ENCODE results near the gene CTNNB1. TPM values are rescaled to one million over a fixed set of nuclear protein-coding genes. Genes with fewer than 3 reads are reported as not detected.
A peak's percentile ranks its signal among the peaks of the same experiment; 100 is the strongest.

The CTNNB1 gene
- total and polyA plus RNA-seq, 2 experiments from 2014 or later = 89.4 to 566 TPM

GRCh38 chr3:41196499-41197410 lies 2.5 kb upstream of the CTNNB1 start (continued):
- TF ChIP-seq CREB1 (CRISPR knock-in tag; IDR thresholded peaks at IDR 0.05; ENCODE audit: low read depth) = no peak
- TF ChIP-seq ETS1 (IDR thresholded peaks at IDR 0.05) = no peak
- no peak for TF ChIP-seq NANOG (IDR thresholded peaks at IDR 0.05; ENCODE audit: borderline replicate concordance)
- no peak for TF ChIP-seq POLR2AphosphoS5 (IDR thresholded peaks at IDR 0.05; ENCODE audit: low read depth)

DNA sequence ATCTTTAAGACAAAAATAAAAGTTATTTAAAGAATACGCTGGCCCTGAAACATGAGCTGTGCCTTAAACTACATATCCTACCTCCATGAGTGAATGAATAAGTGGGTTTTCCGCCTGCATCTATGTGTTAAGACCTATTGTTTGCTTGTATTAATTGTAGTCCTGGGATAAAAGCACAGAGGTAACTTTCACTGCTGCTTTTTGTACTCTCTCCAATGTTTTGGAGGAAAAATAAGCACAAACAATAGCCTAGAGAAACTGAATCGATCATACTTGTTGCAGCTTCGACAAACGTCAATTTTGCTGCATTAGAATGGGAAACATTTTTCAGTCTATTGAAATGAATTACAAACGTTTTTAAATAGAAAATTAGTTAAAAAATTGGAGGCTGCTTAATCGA lies 1.3 kb upstream of the CTNNB1 start:
- Histone ChIP-seq H3K27ac (ENCODE audit: low read depth) (no peak overlapping the region), H3K4me3 (peak overlapping the region; percentile 92), H2AFZ (no peak overlapping the region), H3K27me3 (ENCODE audit: insufficient read depth) (peaks cover 9% of the 10 kb centered on the region; the same call in 1 of the 2 replicates), H4K20me1 (replicated peaks; ENCODE audit: insufficient read depth) (peaks cover 19% of the 10 kb centered on the region), H3K9me2 (ENCODE audit: insufficient read depth) (no peaks in the 10 kb centered on the region), H3K79me2 (replicated peaks; ENCODE audit: insufficient read depth) (peaks cover 31% of the 10 kb centered on the region), H3K4me2 (peak overlapping the region; percentile 84), H3K4me1 (ENCODE audit: insufficient read depth) (peaks cover 23% of the 10 kb centered on the region), H3F3A (replicated peaks; ENCODE audit: low read depth) (no peaks in the 10 kb centered on the region), H3K36me3 (ENCODE audit: insufficient read depth) (no peaks in the 10 kb centered on the region)
- Mint-ChIP-seq H3K4me3 (peak overlapping the region; percentile 86), H3K36me3 (ENCODE audit: low read depth) (peaks cover 10% of the 10 kb centered on the region; the same call in 2 of the 3 replicates), H3K27me3 (ENCODE audit: insufficient read depth, low read depth, poor library complexity) (peaks cover 9% of the 10 kb centered on the region), H3K9me3 (no peaks in the 10 kb centered on the region), H3K4me1 (peaks cover 25% of the 10 kb centered on the region), H3K27ac (no peak overlapping the region)
- DNase-seq (ENCODE audit: low spot score) = no peak
- no peak for ATAC-seq
- TF ChIP-seq, protein P1, sequence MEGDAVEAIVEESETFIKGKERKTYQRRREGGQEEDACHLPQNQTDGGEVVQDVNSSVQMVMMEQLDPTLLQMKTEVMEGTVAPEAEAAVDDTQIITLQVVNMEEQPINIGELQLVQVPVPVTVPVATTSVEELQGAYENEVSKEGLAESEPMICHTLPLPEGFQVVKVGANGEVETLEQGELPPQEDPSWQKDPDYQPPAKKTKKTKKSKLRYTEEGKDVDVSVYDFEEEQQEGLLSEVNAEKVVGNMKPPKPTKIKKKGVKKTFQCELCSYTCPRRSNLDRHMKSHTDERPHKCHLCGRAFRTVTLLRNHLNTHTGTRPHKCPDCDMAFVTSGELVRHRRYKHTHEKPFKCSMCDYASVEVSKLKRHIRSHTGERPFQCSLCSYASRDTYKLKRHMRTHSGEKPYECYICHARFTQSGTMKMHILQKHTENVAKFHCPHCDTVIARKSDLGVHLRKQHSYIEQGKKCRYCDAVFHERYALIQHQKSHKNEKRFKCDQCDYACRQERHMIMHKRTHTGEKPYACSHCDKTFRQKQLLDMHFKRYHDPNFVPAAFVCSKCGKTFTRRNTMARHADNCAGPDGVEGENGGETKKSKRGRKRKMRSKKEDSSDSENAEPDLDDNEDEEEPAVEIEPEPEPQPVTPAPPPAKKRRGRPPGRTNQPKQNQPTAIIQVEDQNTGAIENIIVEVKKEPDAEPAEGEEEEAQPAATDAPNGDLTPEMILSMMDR (conservative IDR thresholded peaks at IDR 0.05; ENCODE audit: low read depth in 2 of 2) = no peak

GRCh38 chr3:41198526-41198925 lies 779 bp upstream of the CTNNB1 start:
- Mint-ChIP-seq H3K36me3 (ENCODE audit: low read depth) (peaks cover 10% of the 10 kb centered on the region; the same call in 2 of the 3 replicates), H3K4me3 (peak overlapping the region; percentile 86), H3K4me1 (peaks cover 30% of the 10 kb centered on the region), H3K27me3 (ENCODE audit: insufficient read depth, low read depth, poor library complexity) (peaks cover 9% of the 10 kb centered on the region), H3K27ac (peak overlapping the region; percentile 76; the same call in 1 of the 2 replicates), H3K9me3 (no peaks in the 10 kb centered on the region)
- peaks cover 9% of the 10 kb centered on the region; the same call in 1 of the 2 replicates for H3K27me3 ChIP-seq (ENCODE audit: insufficient read depth)
- DNase-seq (ENCODE audit: low spot score) (no peak), ATAC-seq (no peak)
- peak overlapping the region; percentile 92 for H3K4me3 ChIP-seq
- no peak overlapping the region for H3K27ac ChIP-seq (ENCODE audit: low read depth)
- H3K79me2 ChIP-seq (replicated peaks; ENCODE audit: insufficient read depth) = peaks cover 36% of the 10 kb centered on the region
- H4K20me1 ChIP-seq (replicated peaks; ENCODE audit: insufficient read depth) = peaks cover 24% of the 10 kb centered on the region
- no peaks in the 10 kb centered on the region for H3F3A ChIP-seq (replicated peaks; ENCODE audit: low read depth)
- H3K9me2 ChIP-seq (ENCODE audit: insufficient read depth) = no peaks in the 10 kb centered on the region
- H3K4me2 ChIP-seq = peak overlapping the region; percentile 84
- peak overlapping the region; percentile 57; the same call in 1 of the 2 replicates for H2AFZ ChIP-seq
- no peaks in the 10 kb centered on the region for H3K36me3 ChIP-seq (ENCODE audit: insufficient read depth)
- peaks cover 27% of the 10 kb centered on the region for H3K4me1 ChIP-seq (ENCODE audit: insufficient read depth)
- TF ChIP-seq REST (IDR thresholded peaks at IDR 0.05; ENCODE audit: unreplicated experiment) = no peak
- TF ChIP-seq NANOG (IDR thresholded peaks at IDR 0.05; ENCODE audit: borderline replicate concordance) = no peak
- no peak for TF ChIP-seq EZH2phosphoT487 (IDR thresholded peaks at IDR 0.05; ENCODE audit: unreplicated experiment)
